Measurements from ENCODE around the gene CEP57L1. TPM values are rescaled to one million over a fixed set of nuclear protein-coding genes. Genes with fewer than 3 reads are reported as not detected.

Gene CEP57L1
- total and polyA plus RNA-seq, 9 of the 15 experiments (the other 6 are each of a cell fraction or from before 2014, with no cell fraction given), result 39.4 to 88.6 (median 61.8) TPM

GRCh38 chr6:109095036-109095834 is at the start of gene CEP57L1 (continued):
- TF ChIP-seq ZFPM2 (CRISPR knock-in tag; IDR thresholded peaks at IDR 0.05) (no peak), CREM (IDR thresholded peaks at IDR 0.05; ENCODE audit: low read depth) (peak; percentile 99), ARID3B (CRISPR knock-in tag; IDR thresholded peaks at IDR 0.05; ENCODE audit: borderline replicate concordance) (no peak), ZNF324 (CRISPR knock-in tag; IDR thresholded peaks at IDR 0.05) (no peak), RHOXF2B (CRISPR knock-in tag; conservative IDR thresholded peaks at IDR 0.05) (no peak), NRF1 (conservative IDR thresholded peaks at IDR 0.05 in 1 of 2, IDR thresholded peaks at IDR 0.05 in 1 of 2) (peak; percentile 97 to 98), MEIS2 (IDR thresholded peaks at IDR 0.05; ENCODE audit: partially characterized antibody) (peak; percentile 85), RBM15 (IDR thresholded peaks at IDR 0.05; ENCODE audit: insufficient read depth, low read length) (no peak), HDGF (IDR thresholded peaks at IDR 0.05) (no peak), MEF2A (IDR thresholded peaks at IDR 0.05; ENCODE audit: control insufficient read depth, low read depth, low read length) (no peak), KHSRP (IDR thresholded peaks at IDR 0.05) (no peak), TRIM28 (IDR thresholded peaks at IDR 0.05) (0 out of 2 replicates have a peak, but pooled peaks have one; percentile 50), BCL6 (CRISPR knock-in tag; IDR thresholded peaks at IDR 0.05) (no peak), ASH1L (IDR thresholded peaks at IDR 0.05; ENCODE audit: borderline replicate concordance, low read depth, partially characterized antibody) (no peak), ZNF518B (CRISPR knock-in tag; IDR thresholded peaks at IDR 0.05) (no peak), TARDBP (IDR thresholded peaks at IDR 0.05) (peak; percentile 40; the same call in 1 of the 2 replicates), ETS2 (tag; IDR thresholded peaks at IDR 0.05; ENCODE audit: borderline replicate concordance, poor library complexity, severe bottlenecking) (no peak), ZBTB11 (CRISPR knock-in tag; IDR thresholded peaks at IDR 0.05) (peak in 1 of 3 experiments; percentile 84; a peak in 2 of 6 replicates), SRSF1 (IDR thresholded peaks at IDR 0.05; ENCODE audit: low read depth, low read length) (no peak), MYBL2 (IDR thresholded peaks at IDR 0.05; ENCODE audit: low read depth) (peak; percentile 55), MYBL2 (CRISPR knock-in tag; IDR thresholded peaks at IDR 0.05; ENCODE audit: borderline replicate concordance) (no peak)
